Measurements from ENCODE around the gene CUTA.

Gene CUTA

DNA sequence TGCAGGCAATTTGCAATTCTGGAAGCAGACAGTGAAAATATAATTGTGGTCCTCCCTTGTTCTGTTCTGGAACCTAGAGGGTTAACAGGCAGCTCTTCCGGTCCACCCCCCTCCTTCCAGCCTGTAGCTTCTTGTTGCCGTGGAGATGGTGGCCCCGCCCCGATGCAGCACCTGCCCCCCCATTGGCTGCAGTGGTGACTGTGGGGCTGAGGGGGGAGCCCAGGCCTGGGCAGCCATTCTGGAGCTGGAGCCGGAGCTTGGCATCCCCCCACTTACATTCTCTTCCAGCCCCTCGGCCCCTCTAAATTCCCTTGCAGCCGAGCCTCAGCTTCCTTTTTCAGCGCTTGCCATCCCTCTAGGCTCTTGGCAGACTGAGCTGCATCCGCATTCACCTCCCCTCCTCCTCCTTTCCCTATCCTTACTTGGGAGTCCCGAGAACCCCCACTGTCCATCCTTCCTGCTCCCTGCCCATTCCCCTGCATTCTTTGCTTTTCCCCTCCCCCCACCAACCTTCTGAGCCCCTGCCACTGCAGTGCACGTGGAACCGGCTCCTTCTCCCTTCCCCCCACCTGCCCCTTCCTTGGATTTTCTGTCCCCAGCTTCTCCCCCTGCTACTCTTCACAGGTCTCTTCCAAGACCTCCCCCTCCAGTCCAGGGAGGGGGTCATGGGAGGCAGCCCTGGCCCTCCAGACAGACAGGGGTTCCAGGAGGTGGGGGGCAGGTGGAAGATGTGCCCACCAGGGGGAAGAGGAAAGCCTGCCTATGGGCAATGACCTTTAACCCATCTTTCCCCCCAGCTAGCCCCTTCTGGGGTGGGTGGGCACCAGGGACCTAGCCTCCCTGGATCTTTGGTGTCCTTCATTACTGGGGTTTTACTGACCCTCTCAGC is 13.3 kb upstream of the CUTA start:
- POLR2A ChIA-PET, result interaction anchor here (0.6 to 2.4 kb wide), 18 partner anchors 9 to 459 kb away, joined by 3 to 20 read pairs (median 5); partner anchors contain the start of genes B3GALT4, BAK1, CUTA and RGL2
- H3K4me3 ChIP-seq (ENCODE audit: low read depth, low read length), result no peak overlapping the region
- H3K27ac ChIP-seq (ENCODE audit: extremely low read depth, low read depth, low read length), result no peak overlapping the region
- peaks cover 3 to 11% of the 10 kb centered on the region in 2 experiments; a peak in 2 of 3 replicates for H3K36me3 ChIP-seq (ENCODE audit: control insufficient read depth in 2 of 2, insufficient read depth in 1 of 2, low read length in 2 of 2)
- CTCF ChIA-PET, result interaction anchor here (0.6 to 2.7 kb wide), 7 partner anchors 9 to 152 kb away, joined by 3 to 13 read pairs (median 4); partner anchors contain the start of genes BAK1, CUTA and SYNGAP1
- H3K9me3 ChIP-seq (ENCODE audit: control insufficient read depth, insufficient read depth, low read depth, low read length), result no peaks in the 10 kb centered on the region
- peaks cover 10% of the 10 kb centered on the region for H3K4me1 ChIP-seq (ENCODE audit: control insufficient read depth, insufficient read depth, low read length)
- no peak for TF ChIP-seq ZNF692 (tag by site-specific recombination; IDR thresholded peaks at IDR 0.05)
- TF ChIP-seq ZNF2 (tag by site-specific recombination; IDR thresholded peaks at IDR 0.05), result no peak
- TF ChIP-seq ZBTB6 (tag by site-specific recombination; IDR thresholded peaks at IDR 0.05), result no peak; the same call in 1 of the 2 replicates
- no peak for TF ChIP-seq MZF1 (tag by site-specific recombination; IDR thresholded peaks at IDR 0.05; ENCODE audit: borderline replicate concordance)
- no peak for TF ChIP-seq ZNF596 (tag by site-specific recombination; IDR thresholded peaks at IDR 0.05)
- no peak for TF ChIP-seq ZNF391 (tag by site-specific recombination; IDR thresholded peaks at IDR 0.05; ENCODE audit: borderline replicate concordance, low read depth)
- no peak for TF ChIP-seq ZNF558 (tag by site-specific recombination; IDR thresholded peaks at IDR 0.05)
- TF ChIP-seq ZNF785 (tag by site-specific recombination; IDR thresholded peaks at IDR 0.05), result no peak
- no peak for TF ChIP-seq ZNF132 (tag by site-specific recombination; IDR thresholded peaks at IDR 0.05; ENCODE audit: borderline replicate concordance)
- TF ChIP-seq, protein P1, sequence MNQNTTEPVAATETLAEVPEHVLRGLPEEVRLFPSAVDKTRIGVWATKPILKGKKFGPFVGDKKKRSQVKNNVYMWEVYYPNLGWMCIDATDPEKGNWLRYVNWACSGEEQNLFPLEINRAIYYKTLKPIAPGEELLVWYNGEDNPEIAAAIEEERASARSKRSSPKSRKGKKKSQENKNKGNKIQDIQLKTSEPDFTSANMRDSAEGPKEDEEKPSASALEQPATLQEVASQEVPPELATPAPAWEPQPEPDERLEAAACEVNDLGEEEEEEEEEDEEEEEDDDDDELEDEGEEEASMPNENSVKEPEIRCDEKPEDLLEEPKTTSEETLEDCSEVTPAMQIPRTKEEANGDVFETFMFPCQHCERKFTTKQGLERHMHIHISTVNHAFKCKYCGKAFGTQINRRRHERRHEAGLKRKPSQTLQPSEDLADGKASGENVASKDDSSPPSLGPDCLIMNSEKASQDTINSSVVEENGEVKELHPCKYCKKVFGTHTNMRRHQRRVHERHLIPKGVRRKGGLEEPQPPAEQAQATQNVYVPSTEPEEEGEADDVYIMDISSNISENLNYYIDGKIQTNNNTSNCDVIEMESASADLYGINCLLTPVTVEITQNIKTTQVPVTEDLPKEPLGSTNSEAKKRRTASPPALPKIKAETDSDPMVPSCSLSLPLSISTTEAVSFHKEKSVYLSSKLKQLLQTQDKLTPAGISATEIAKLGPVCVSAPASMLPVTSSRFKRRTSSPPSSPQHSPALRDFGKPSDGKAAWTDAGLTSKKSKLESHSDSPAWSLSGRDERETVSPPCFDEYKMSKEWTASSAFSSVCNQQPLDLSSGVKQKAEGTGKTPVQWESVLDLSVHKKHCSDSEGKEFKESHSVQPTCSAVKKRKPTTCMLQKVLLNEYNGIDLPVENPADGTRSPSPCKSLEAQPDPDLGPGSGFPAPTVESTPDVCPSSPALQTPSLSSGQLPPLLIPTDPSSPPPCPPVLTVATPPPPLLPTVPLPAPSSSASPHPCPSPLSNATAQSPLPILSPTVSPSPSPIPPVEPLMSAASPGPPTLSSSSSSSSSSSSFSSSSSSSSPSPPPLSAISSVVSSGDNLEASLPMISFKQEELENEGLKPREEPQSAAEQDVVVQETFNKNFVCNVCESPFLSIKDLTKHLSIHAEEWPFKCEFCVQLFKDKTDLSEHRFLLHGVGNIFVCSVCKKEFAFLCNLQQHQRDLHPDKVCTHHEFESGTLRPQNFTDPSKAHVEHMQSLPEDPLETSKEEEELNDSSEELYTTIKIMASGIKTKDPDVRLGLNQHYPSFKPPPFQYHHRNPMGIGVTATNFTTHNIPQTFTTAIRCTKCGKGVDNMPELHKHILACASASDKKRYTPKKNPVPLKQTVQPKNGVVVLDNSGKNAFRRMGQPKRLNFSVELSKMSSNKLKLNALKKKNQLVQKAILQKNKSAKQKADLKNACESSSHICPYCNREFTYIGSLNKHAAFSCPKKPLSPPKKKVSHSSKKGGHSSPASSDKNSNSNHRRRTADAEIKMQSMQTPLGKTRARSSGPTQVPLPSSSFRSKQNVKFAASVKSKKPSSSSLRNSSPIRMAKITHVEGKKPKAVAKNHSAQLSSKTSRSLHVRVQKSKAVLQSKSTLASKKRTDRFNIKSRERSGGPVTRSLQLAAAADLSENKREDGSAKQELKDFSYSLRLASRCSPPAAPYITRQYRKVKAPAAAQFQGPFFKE (tag by site-specific recombination; IDR thresholded peaks at IDR 0.05; ENCODE audit: borderline replicate concordance), result no peak
- TF ChIP-seq ZNF76 (tag by site-specific recombination; IDR thresholded peaks at IDR 0.05; ENCODE audit: borderline replicate concordance, low read depth), result peak; percentile 43; the same call in 1 of the 2 replicates
- no peak for TF ChIP-seq ZSCAN18 (tag by site-specific recombination; IDR thresholded peaks at IDR 0.05)
- TF ChIP-seq ZNF10 (tag by site-specific recombination; IDR thresholded peaks at IDR 0.05), result no peak
- TF ChIP-seq KLF16 (tag by site-specific recombination; IDR thresholded peaks at IDR 0.05), result no peak
- 0 out of 2 replicates have a peak, but pooled peaks have one; percentile 49 for TF ChIP-seq SP3 (tag by site-specific recombination; IDR thresholded peaks at IDR 0.05)
- TF ChIP-seq ZNF701 (tag by site-specific recombination; IDR thresholded peaks at IDR 0.05), result no peak
- TF ChIP-seq BCL11A (tag by site-specific recombination; IDR thresholded peaks at IDR 0.05; ENCODE audit: low read depth), result no peak
- TF ChIP-seq ZBTB48 (tag by site-specific recombination; IDR thresholded peaks at IDR 0.05), result no peak
- TF ChIP-seq, protein P2, sequence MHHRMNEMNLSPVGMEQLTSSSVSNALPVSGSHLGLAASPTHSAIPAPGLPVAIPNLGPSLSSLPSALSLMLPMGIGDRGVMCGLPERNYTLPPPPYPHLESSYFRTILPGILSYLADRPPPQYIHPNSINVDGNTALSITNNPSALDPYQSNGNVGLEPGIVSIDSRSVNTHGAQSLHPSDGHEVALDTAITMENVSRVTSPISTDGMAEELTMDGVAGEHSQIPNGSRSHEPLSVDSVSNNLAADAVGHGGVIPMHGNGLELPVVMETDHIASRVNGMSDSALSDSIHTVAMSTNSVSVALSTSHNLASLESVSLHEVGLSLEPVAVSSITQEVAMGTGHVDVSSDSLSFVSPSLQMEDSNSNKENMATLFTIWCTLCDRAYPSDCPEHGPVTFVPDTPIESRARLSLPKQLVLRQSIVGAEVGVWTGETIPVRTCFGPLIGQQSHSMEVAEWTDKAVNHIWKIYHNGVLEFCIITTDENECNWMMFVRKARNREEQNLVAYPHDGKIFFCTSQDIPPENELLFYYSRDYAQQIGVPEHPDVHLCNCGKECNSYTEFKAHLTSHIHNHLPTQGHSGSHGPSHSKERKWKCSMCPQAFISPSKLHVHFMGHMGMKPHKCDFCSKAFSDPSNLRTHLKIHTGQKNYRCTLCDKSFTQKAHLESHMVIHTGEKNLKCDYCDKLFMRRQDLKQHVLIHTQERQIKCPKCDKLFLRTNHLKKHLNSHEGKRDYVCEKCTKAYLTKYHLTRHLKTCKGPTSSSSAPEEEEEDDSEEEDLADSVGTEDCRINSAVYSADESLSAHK (tag by site-specific recombination; IDR thresholded peaks at IDR 0.05), result no peak
- TF ChIP-seq PATZ1 (tag by site-specific recombination; IDR thresholded peaks at IDR 0.05), result peak; percentile 67
- no peak for TF ChIP-seq KLF7 (tag by site-specific recombination; IDR thresholded peaks at IDR 0.05; ENCODE audit: borderline replicate concordance)

All from HEK293 (cell line).